ENCODE data around the gene CACTIN.

The CACTIN gene

GRCh38 chr19:3618144-3618810 lies 8.3 kb downstream of the CACTIN start:
- peak; percentile 84 for TF ChIP-seq CTCF (IDR thresholded peaks at IDR 0.05; ENCODE audit: low read depth, low read length, missing control alignments)
- DNase-seq (ENCODE audit: low read depth): no peak

DNA sequence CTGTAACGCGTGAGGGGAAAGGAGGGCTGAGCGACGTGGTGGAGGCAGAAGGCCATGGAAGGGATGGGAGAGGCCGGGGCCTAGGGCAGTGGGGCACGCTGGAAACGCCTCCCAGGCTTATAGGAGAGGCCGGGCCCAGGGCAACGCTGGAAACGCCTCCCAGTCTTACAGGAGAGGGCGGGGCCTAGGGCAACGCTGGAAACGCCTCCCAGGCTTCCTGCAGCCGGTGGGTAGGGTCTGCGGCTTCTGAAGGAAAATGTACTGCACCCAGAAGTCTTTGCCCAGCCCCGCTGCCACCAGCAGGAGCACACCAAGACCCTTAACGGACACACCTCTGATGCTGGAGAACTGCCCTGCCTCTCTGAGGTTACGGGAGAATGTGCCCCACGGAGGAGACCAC lies 9.1 kb downstream of the CACTIN start:
- no peak for TF ChIP-seq CTCF (IDR thresholded peaks at IDR 0.05; ENCODE audit: low read depth, low read length, missing control alignments)
- DNase-seq (ENCODE audit: low read depth): no peak
- no peak overlapping the region for H3K4me3 ChIP-seq (ENCODE audit: low read depth, low read length)

More at GRCh38 chr19:3618144-3618810, 8.3 kb downstream of the CACTIN start:
- no peak overlapping the region for H3K4me3 ChIP-seq (ENCODE audit: low read depth, low read length)

DNA sequence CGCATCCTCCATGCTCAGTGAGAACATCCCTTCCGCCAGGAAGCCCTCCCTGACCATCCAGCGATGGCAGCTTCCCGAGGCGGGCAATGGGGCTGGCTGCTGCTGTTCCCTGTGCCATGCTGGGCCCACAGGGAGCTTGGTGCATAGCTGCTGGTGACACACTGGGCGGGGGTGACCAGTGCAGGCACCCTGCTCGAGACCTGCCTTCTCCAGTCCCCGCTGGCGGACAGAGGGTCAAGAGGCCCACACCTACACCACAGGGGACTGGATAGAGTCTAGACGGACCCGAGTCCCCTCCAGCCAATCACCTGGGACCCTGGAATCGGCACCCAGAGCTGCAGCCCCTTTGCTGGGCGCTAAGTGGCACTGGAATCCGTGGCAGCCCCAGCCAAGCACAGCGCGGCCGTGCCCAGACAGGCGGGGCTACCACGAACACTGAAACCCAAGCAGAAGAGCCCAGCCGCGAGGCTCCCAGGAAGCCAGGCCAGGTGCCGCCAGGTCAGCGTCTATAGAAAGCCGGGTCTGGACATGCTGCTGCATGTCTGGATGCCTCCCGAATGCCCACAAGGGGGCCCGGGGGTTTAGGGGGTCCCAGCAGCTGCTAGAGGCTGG lies 11.0 kb downstream of the CACTIN start:
- no peak for TF ChIP-seq CTCF (IDR thresholded peaks at IDR 0.05; ENCODE audit: low read depth, low read length, missing control alignments)

DNA sequence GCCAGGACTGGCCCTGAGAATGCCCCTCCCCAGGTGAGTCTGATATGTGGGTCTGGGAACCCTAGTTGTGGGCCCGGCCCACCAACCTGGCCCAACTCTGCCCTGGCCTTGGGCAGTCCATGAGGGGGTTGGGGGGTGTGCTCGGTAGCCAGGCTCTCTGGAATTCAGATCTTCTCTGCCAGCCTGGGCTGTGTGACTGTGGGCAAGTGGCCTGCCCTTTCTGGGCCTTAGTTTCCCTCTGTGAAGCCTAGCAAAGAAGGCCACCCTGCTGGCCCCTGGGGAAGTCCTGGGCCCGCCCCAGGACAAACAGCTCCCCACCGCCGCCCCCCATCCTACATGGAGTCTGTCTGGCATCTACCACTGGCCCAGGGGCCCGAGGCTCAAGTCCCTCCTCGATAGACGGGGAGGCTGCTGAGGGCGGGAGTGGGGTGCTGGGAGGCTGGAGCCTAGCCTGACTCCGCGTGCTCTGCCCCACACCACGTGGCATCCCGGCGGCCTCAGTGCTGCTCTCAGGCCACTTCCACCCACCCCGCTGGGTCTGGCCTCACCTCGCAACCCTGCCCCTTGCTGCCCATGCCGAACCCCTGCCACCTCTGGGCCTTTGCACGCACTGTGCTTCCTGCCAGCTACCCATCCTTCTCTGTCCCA lies 11.6 kb downstream of the CACTIN start:
- no peak overlapping the region for H3K4me3 ChIP-seq (ENCODE audit: low read depth, low read length)
- DNase-seq (ENCODE audit: low read depth): no peak
- no peak for TF ChIP-seq CTCF (IDR thresholded peaks at IDR 0.05; ENCODE audit: low read depth, low read length, missing control alignments)

More for the DNA sequence above, 11.0 kb downstream of the CACTIN start:
- DNase-seq (ENCODE audit: low read depth): no peak
- H3K4me3 ChIP-seq (ENCODE audit: low read depth, low read length): no peak overlapping the region

GRCh38 chr19:3613818-3614661 lies 12.6 kb downstream of the CACTIN start:
- no peak overlapping the region for H3K4me3 ChIP-seq (ENCODE audit: low read depth, low read length)
- TF ChIP-seq CTCF (IDR thresholded peaks at IDR 0.05; ENCODE audit: low read depth, low read length, missing control alignments): no peak
- DNase-seq (ENCODE audit: low read depth): no peak

GRCh38 chr19:3612901-3613741 lies 13.5 kb downstream of the CACTIN start:
- H3K4me3 ChIP-seq (ENCODE audit: low read depth, low read length): no peak overlapping the region
- DNase-seq (ENCODE audit: low read depth): no peak
- TF ChIP-seq CTCF (IDR thresholded peaks at IDR 0.05; ENCODE audit: low read depth, low read length, missing control alignments): no peak
